NB4 (cell line): ENCODE results near the gene HSPA4.

Experiments
- DNase-seq: peaks from one replicate; pipeline ENCODE4 v3.0.0; 2010; ENCODE audit warnings: low read depth
- H3K4me3 ChIP-seq: one replicate; pipeline ENCODE4 v1.5.1; 2011; ENCODE audit warnings: mild to moderate bottlenecking, low read depth, low read length, moderate library complexity
- CTCF ChIP-seq: IDR thresholded peaks from one replicate; pipeline ENCODE4 v1.5.1; 2012; ENCODE audit warnings: low read depth, low read length
- MAX ChIP-seq: IDR thresholded peaks from 2 replicates; pipeline ENCODE4 v1.6.1; 2011; ENCODE audit warnings: low read depth, low read length
- MYC ChIP-seq: IDR thresholded peaks from 2 replicates; pipeline ENCODE4 v1.6.1; 2011; ENCODE audit warnings: low read depth, low read length
- POLR2A ChIP-seq: IDR thresholded peaks from 2 replicates; pipeline ENCODE4 v1.6.1; 2011; ENCODE audit warnings: mild to moderate bottlenecking; ENCODE audit not compliant: insufficient read length; ENCODE audit errors: extremely low read depth

The HSPA4 gene

GRCh38 chr5:133066045-133066444, 14.2 kb downstream of the HSPA4 start:
- TF ChIP-seq POLR2A, result no peak
- TF ChIP-seq MAX, result no peak
- no peak for TF ChIP-seq MYC
- TF ChIP-seq CTCF, result no peak
- no peak overlapping the region for H3K4me3 ChIP-seq
- DNase-seq, result no peak

GRCh38 chr5:133072021-133072420, 20.2 kb downstream of the HSPA4 start:
- TF ChIP-seq MYC (no peak), CTCF (no peak), MAX (no peak), POLR2A (no peak)
- no peak overlapping the region for H3K4me3 ChIP-seq
- no peak for DNase-seq

- no peak for TF ChIP-seq MAX
- no peak for TF ChIP-seq CTCF
- TF ChIP-seq MYC, result no peak
- TF ChIP-seq POLR2A, result no peak
- H3K4me3 ChIP-seq, result no peak overlapping the region
- DNase-seq, result no peak
Observed at GRCh38 chr5:133075572-133076536, 24.0 kb downstream of the HSPA4 start.

- DNase-seq, result no peak
- H3K4me3 ChIP-seq, result no peak overlapping the region
- TF ChIP-seq POLR2A (no peak), MYC (no peak), CTCF (no peak), MAX (no peak)
Observed at GRCh38 chr5:133079048-133079447, 27.2 kb downstream of the HSPA4 start.

- no peak overlapping the region for H3K4me3 ChIP-seq
- no peak for TF ChIP-seq POLR2A
- no peak for TF ChIP-seq MAX
- no peak for TF ChIP-seq MYC
- TF ChIP-seq CTCF, result no peak
- DNase-seq, result no peak
Observed at GRCh38 chr5:133081036-133081435, 29.2 kb downstream of the HSPA4 start.
